GM12873 (cell line): Measurements from ENCODE around the gene KCNMA1.

Experiments used
- CTCF ChIP-seq: IDR thresholded peaks from 2 replicates; pipeline ENCODE4 v1.5.1; 2012; ENCODE audit warnings: low read depth, mild to moderate bottlenecking, moderate library complexity, low read length, control low read depth; ENCODE audit not compliant: insufficient read depth; ENCODE audit errors: missing control alignments

The KCNMA1 gene

GRCh38 chr10:77350134-77350533, 287.5 kb downstream of the KCNMA1 start:
- no peak for TF ChIP-seq CTCF

GRCh38 chr10:77349226-77349625, 288.4 kb downstream of the KCNMA1 start:
- TF ChIP-seq CTCF: no peak

- TF ChIP-seq CTCF: no peak
Measured at GRCh38 chr10:77348751-77349150, 288.9 kb downstream of the KCNMA1 start.

GRCh38 chr10:77348082-77348481, 289.5 kb downstream of the KCNMA1 start:
- no peak for TF ChIP-seq CTCF

- no peak for TF ChIP-seq CTCF
Measured at GRCh38 chr10:77347052-77347451, 290.6 kb downstream of the KCNMA1 start.

- TF ChIP-seq CTCF: no peak
Measured at GRCh38 chr10:77341055-77341454, 296.6 kb downstream of the KCNMA1 start.

- no peak for TF ChIP-seq CTCF
Measured at GRCh38 chr10:77339166-77339565, 298.4 kb downstream of the KCNMA1 start.

GRCh38 chr10:77338143-77338542, 299.5 kb downstream of the KCNMA1 start:
- no peak for TF ChIP-seq CTCF
